ENCODE data around the gene ZDHHC1.

ZDHHC1 gene

GRCh38 chr16:67415872-67416793, at the start of gene ZDHHC1:
Gene ZDHHC1, minus strand, starts transcription at chr16:67416477. Its CDS starts 8,702 bp downstream, at chr16:67407775.
- peak; percentile 20 for DNase-seq (ENCODE audit: low spot score)

- no peak for DNase-seq (ENCODE audit: low spot score)
Observed at GRCh38 chr16:67464565-67464964, 48.3 kb upstream of the ZDHHC1 start.

- no peak for DNase-seq (ENCODE audit: low spot score)
Observed at GRCh38 chr16:67463691-67464090, 47.4 kb upstream of the ZDHHC1 start.

- DNase-seq (ENCODE audit: low spot score) = no peak
Observed at GRCh38 chr16:67463059-67463458, 46.8 kb upstream of the ZDHHC1 start.

- no peak for DNase-seq (ENCODE audit: low spot score)
Observed at GRCh38 chr16:67462279-67462655, 46.0 kb upstream of the ZDHHC1 start.

- DNase-seq (ENCODE audit: low spot score) = no peak
Observed at GRCh38 chr16:67461600-67462278, 45.5 kb upstream of the ZDHHC1 start.

- DNase-seq (ENCODE audit: low spot score) = no peak
Observed at GRCh38 chr16:67460961-67461360, 44.7 kb upstream of the ZDHHC1 start.

- no peak for DNase-seq (ENCODE audit: low spot score)
Observed at GRCh38 chr16:67460168-67460567, 43.9 kb upstream of the ZDHHC1 start.

GRCh38 chr16:67459861-67460150, 43.5 kb upstream of the ZDHHC1 start:
- DNase-seq (ENCODE audit: low spot score) = no peak

GRCh38 chr16:67459066-67459860, 43.0 kb upstream of the ZDHHC1 start:
- no peak for DNase-seq (ENCODE audit: low spot score)

GRCh38 chr16:67458121-67458641, 41.9 kb upstream of the ZDHHC1 start:
- DNase-seq (ENCODE audit: low spot score) = no peak

GRCh38 chr16:67457611-67458010, 41.3 kb upstream of the ZDHHC1 start:
- DNase-seq (ENCODE audit: low spot score) = no peak

GRCh38 chr16:67456391-67457081, 40.3 kb upstream of the ZDHHC1 start:
- DNase-seq (ENCODE audit: low spot score) = no peak

GRCh38 chr16:67454852-67455251, 38.6 kb upstream of the ZDHHC1 start:
- no peak for DNase-seq (ENCODE audit: low spot score)

GRCh38 chr16:67454104-67454503, 37.8 kb upstream of the ZDHHC1 start:
- no peak for DNase-seq (ENCODE audit: low spot score)

- DNase-seq (ENCODE audit: low spot score) = no peak
Observed at GRCh38 chr16:67451704-67452435, 35.6 kb upstream of the ZDHHC1 start.

- DNase-seq (ENCODE audit: low spot score) = no peak
Observed at GRCh38 chr16:67451061-67451703, 34.9 kb upstream of the ZDHHC1 start.

GRCh38 chr16:67449739-67450138, 33.5 kb upstream of the ZDHHC1 start:
- no peak for DNase-seq (ENCODE audit: low spot score)

GRCh38 chr16:67449336-67449735, 33.1 kb upstream of the ZDHHC1 start:
- DNase-seq (ENCODE audit: low spot score) = no peak

- no peak for DNase-seq (ENCODE audit: low spot score)
Observed at GRCh38 chr16:67448580-67448979, 32.3 kb upstream of the ZDHHC1 start.
